ENCODE measurements around the gene TCHHL1. TPM values are rescaled to one million over a fixed set of nuclear protein-coding genes. Genes with fewer than 3 reads are reported as not detected.
A peak's percentile ranks its signal among the peaks of the same experiment; 100 is the strongest.

Gene TCHHL1
- total and polyA plus RNA-seq, 9 of the 15 experiments (the other 6 are each of a cell fraction or from before 2014, with no cell fraction given), result not detected

DNA sequence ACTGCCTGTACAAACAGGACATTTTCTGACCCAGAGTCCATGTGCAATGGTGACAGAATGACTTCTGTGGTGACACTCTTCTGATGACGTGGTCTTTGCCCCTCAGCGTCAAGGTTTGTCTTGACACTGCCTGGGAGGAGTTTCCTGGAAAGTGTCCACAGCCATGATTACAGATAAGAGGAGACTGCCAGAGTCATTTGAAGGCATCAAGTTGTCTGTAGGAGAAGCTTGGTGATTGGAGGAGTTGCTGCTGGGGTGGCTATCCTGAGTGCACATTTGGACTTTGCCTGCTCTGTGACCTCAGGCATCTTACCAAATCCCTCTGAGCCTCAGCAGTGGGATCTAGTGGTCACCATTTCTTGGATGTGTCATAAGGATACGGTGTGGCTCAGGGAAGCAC lies 17.7 kb downstream of the TCHHL1 start (continued):
- TF ChIP-seq, protein P1, sequence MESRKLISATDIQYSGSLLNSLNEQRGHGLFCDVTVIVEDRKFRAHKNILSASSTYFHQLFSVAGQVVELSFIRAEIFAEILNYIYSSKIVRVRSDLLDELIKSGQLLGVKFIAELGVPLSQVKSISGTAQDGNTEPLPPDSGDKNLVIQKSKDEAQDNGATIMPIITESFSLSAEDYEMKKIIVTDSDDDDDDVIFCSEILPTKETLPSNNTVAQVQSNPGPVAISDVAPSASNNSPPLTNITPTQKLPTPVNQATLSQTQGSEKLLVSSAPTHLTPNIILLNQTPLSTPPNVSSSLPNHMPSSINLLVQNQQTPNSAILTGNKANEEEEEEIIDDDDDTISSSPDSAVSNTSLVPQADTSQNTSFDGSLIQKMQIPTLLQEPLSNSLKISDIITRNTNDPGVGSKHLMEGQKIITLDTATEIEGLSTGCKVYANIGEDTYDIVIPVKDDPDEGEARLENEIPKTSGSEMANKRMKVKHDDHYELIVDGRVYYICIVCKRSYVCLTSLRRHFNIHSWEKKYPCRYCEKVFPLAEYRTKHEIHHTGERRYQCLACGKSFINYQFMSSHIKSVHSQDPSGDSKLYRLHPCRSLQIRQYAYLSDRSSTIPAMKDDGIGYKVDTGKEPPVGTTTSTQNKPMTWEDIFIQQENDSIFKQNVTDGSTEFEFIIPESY (CRISPR knock-in tag; IDR thresholded peaks at IDR 0.05), result no peak
- no peak for TF ChIP-seq SLC30A9 (CRISPR knock-in tag; IDR thresholded peaks at IDR 0.05)
- TF ChIP-seq, protein P2, sequence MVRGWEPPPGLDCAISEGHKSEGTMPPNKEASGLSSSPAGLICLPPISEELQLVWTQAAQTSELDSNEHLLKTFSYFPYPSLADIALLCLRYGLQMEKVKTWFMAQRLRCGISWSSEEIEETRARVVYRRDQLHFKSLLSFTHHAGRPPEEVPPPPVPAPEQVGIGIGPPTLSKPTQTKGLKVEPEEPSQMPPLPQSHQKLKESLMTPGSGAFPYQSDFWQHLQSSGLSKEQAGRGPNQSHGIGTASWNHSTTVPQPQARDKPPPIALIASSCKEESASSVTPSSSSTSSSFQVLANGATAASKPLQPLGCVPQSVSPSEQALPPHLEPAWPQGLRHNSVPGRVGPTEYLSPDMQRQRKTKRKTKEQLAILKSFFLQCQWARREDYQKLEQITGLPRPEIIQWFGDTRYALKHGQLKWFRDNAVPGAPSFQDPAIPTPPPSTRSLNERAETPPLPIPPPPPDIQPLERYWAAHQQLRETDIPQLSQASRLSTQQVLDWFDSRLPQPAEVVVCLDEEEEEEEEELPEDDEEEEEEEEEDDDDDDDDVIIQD (CRISPR knock-in tag; IDR thresholded peaks at IDR 0.05), result no peak
- no peak for TF ChIP-seq SAFB2 (IDR thresholded peaks at IDR 0.05; ENCODE audit: borderline replicate concordance, low read depth, low read length, severe bottlenecking)
- TF ChIP-seq EHMT2 (IDR thresholded peaks at IDR 0.05), result peak; percentile 78
- TF ChIP-seq POLR2AphosphoS5 (IDR thresholded peaks at IDR 0.05; ENCODE audit: control insufficient read depth, insufficient read depth, low read depth, low read length), result no peak
- TF ChIP-seq MYC (IDR thresholded peaks at IDR 0.05; ENCODE audit: low read depth, low read length), result peak; percentile 65
- TF ChIP-seq MYC (CRISPR knock-in tag; IDR thresholded peaks at IDR 0.05; ENCODE audit: borderline replicate concordance, low read depth), result no peak
- no peak for TF ChIP-seq DMBX1 (CRISPR knock-in tag; IDR thresholded peaks at IDR 0.05; ENCODE audit: borderline replicate concordance)
- TF ChIP-seq, protein P3, sequence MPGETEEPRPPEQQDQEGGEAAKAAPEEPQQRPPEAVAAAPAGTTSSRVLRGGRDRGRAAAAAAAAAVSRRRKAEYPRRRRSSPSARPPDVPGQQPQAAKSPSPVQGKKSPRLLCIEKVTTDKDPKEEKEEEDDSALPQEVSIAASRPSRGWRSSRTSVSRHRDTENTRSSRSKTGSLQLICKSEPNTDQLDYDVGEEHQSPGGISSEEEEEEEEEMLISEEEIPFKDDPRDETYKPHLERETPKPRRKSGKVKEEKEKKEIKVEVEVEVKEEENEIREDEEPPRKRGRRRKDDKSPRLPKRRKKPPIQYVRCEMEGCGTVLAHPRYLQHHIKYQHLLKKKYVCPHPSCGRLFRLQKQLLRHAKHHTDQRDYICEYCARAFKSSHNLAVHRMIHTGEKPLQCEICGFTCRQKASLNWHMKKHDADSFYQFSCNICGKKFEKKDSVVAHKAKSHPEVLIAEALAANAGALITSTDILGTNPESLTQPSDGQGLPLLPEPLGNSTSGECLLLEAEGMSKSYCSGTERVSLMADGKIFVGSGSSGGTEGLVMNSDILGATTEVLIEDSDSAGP (CRISPR knock-in tag; IDR thresholded peaks at IDR 0.05), result no peak
- no peak for TF ChIP-seq HDAC3 (IDR thresholded peaks at IDR 0.05; ENCODE audit: borderline replicate concordance, partially characterized antibody)
- no peak for TF ChIP-seq ZKSCAN1 (IDR thresholded peaks at IDR 0.05; ENCODE audit: low read depth, low read length)
- TF ChIP-seq ZNF561 (CRISPR knock-in tag; conservative IDR thresholded peaks at IDR 0.05), result no peak
- no peak for TF ChIP-seq LCOR (CRISPR knock-in tag; IDR thresholded peaks at IDR 0.05)
- TF ChIP-seq SNRNP70 (optimal IDR thresholded peaks at IDR 0.05; ENCODE audit: low read depth, low read length), result no peak
- TF ChIP-seq ARID2 (IDR thresholded peaks at IDR 0.05), result no peak
- peak; percentile 96 for TF ChIP-seq CREM (IDR thresholded peaks at IDR 0.05; ENCODE audit: low read depth)
- TF ChIP-seq FOXP1 (CRISPR knock-in tag; IDR thresholded peaks at IDR 0.05), result no peak
- no peak for TF ChIP-seq ELF2 (CRISPR knock-in tag; IDR thresholded peaks at IDR 0.05)
- TF ChIP-seq TARDBP (IDR thresholded peaks at IDR 0.05), result peak; percentile 70; the same call in 1 of the 2 replicates
- TF ChIP-seq, protein P4, sequence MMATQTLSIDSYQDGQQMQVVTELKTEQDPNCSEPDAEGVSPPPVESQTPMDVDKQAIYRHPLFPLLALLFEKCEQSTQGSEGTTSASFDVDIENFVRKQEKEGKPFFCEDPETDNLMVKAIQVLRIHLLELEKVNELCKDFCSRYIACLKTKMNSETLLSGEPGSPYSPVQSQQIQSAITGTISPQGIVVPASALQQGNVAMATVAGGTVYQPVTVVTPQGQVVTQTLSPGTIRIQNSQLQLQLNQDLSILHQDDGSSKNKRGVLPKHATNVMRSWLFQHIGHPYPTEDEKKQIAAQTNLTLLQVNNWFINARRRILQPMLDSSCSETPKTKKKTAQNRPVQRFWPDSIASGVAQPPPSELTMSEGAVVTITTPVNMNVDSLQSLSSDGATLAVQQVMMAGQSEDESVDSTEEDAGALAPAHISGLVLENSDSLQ (IDR thresholded peaks at IDR 0.05), result peak; percentile 84
- no peak for TF ChIP-seq RFX1 (IDR thresholded peaks at IDR 0.05)
- peak in 1 of 3 experiments; percentile 44 for TF ChIP-seq YY1 (IDR thresholded peaks at IDR 0.05; ENCODE audit: borderline replicate concordance in 1 of 3, control insufficient read depth in 1 of 3, extremely low read depth in 1 of 3, insufficient read depth in 3 of 3, insufficient read length in 1 of 3, insufficient replicate concordance in 2 of 3, low read depth in 1 of 3, low read length in 2 of 3)
- peak; percentile 62; the same call in 1 of the 2 replicates for TF ChIP-seq KHSRP (IDR thresholded peaks at IDR 0.05)
- TF ChIP-seq ZNF586 (CRISPR knock-in tag; conservative IDR thresholded peaks at IDR 0.05), result no peak
